K562 (cell line): ENCODE measurements around the gene EPS8. TPM values are rescaled to one million over a fixed set of nuclear protein-coding genes. Genes with fewer than 3 reads are reported as not detected.

Experiments
- ATAC-seq: fragments of 200-7000 bp; cut with Tn5 transposase; 3 replicates; pipeline ENCODE4 v1.9.1; 2020; ENCODE audit warnings: moderate library complexity
- BruUV-seq: library from RNA; stranded (reverse); fragments of 400-500 nt; replicated peaks from 2 replicates; lab custom pipeline; 2021; lab: Mats Ljungman, UMichigan
- CTCF ChIA-PET: fragments of 300-600 bp; formaldehyde crosslinking; extraction: SDS; loops from one replicate; lab custom pipeline; 2021; ENCODE audit warnings: low intra/inter-chr PET ratio; lab: Yijun Ruan, JAX
- POLR2A ChIA-PET: fragments of 300-600, 350-650 bp; sonication (Branson Sonifier 250); formaldehyde crosslinking; extraction: SDS; loops from one replicate; lab custom pipeline; 2021; ENCODE audit warnings: antibody characterized with exemption, inconsistent platforms; lab: Yijun Ruan, JAX
- DNase-seq, 4 experiments: peaks; one replicate each; pipeline versions ENCODE4 v3.0.0 to v3.0.0-alpha.2; 2011 to 2018; ENCODE audit warnings: low spot score in 3 of 4, mixed read lengths in 3 of 4; ENCODE audit errors: extremely low read depth in 1 of 4
- FAIRE-seq: peaks from 2 replicates; lab custom pipeline; 2011; peaks lifted over from hg19 to GRCh38; lab: Jason Lieb, UNC
- H2AFZ ChIP-seq: 2 replicates; pipeline ENCODE4 v1.6.0; 2011; ENCODE audit warnings: low read depth, low read length, control low read depth, inconsistent platforms
- H3K27ac ChIP-seq: fragments of 200-600 bp; 3 replicates; pipeline ENCODE4 v1.8.0; 2011; ENCODE audit warnings: low read depth, mild to moderate bottlenecking, control low read depth, inconsistent platforms, low read length, moderate library complexity, mixed read lengths; ENCODE audit errors: extremely low read depth
- H3K27me3 ChIP-seq, 2 experiments: fragments of 300-600 bp in 1 of 2; 2 replicates in 1 of 2; 3 replicates in 1 of 2; pipeline versions ENCODE4 v1.6.0 to v1.8.0; 2011; ENCODE audit warnings: inconsistent platforms in 2 of 2, low read length in 2 of 2, mild to moderate bottlenecking in 1 of 2, mixed read lengths in 1 of 2, moderate library complexity in 1 of 2; ENCODE audit not compliant: control insufficient read depth in 2 of 2, insufficient read depth in 2 of 2
- H3K36me3 ChIP-seq: fragments of 300-600 bp; 3 replicates; pipeline ENCODE4 v1.8.0; 2011; ENCODE audit warnings: mild to moderate bottlenecking, low read length, inconsistent platforms; ENCODE audit not compliant: control insufficient read depth, insufficient read depth
- H3K4me1 ChIP-seq, 2 experiments: fragments of 200-600 bp in 1 of 2; replicated peaks in 1 of 2; 2 replicates in 1 of 2; 3 replicates in 1 of 2; pipeline versions ENCODE4 v1.5.1 to v1.8.0; 2011; ENCODE audit warnings: inconsistent platforms in 2 of 2, low read length in 2 of 2, mild to moderate bottlenecking in 1 of 2, mixed read lengths in 1 of 2, moderate library complexity in 1 of 2; ENCODE audit not compliant: control insufficient read depth in 2 of 2, insufficient read depth in 2 of 2
- H3K4me2 ChIP-seq: 2 replicates; pipeline ENCODE4 v1.6.1; 2011; ENCODE audit warnings: low read length, control low read depth, inconsistent platforms, mixed read lengths; ENCODE audit not compliant: insufficient read depth
- H3K4me3 ChIP-seq: fragments of 200-600 bp; sonication (generic), shearing (Covaris generic); 2 replicates; pipeline ENCODE4 v1.5.1; 2016; ENCODE audit warnings: control low read depth, inconsistent platforms
- H3K79me2 ChIP-seq: fragments of 200-600 bp; 3 replicates; pipeline ENCODE4 v1.8.0; 2011; ENCODE audit warnings: low read length, inconsistent platforms; ENCODE audit not compliant: control insufficient read depth, insufficient read depth
- H3K9ac ChIP-seq, 2 experiments: 2 replicates each; pipeline versions ENCODE4 v1.6.0 to v1.6.1; 2011; ENCODE audit warnings: low read depth in 2 of 2, low read length in 2 of 2, control low read depth in 1 of 2, inconsistent platforms in 1 of 2, mild to moderate bottlenecking in 1 of 2, mixed read lengths in 1 of 2; ENCODE audit not compliant: insufficient read depth in 1 of 2
- H3K9me1 ChIP-seq: one replicate; pipeline ENCODE4 v1.6.0; 2011; ENCODE audit warnings: inconsistent platforms, mild to moderate bottlenecking, low read length, moderate library complexity; ENCODE audit not compliant: control insufficient read depth, insufficient read depth
- H3K9me3 ChIP-seq: replicated peaks from 2 replicates; pipeline ENCODE4 v1.5.1; 2011; ENCODE audit warnings: low read depth, low read length, inconsistent platforms; ENCODE audit not compliant: control insufficient read depth, insufficient read depth
- H4K20me1 ChIP-seq: replicated peaks from 2 replicates; pipeline ENCODE4 v1.6.1; 2011; ENCODE audit warnings: low read length, inconsistent platforms, mixed read lengths; ENCODE audit not compliant: control insufficient read depth, insufficient read depth
- CSDE1 ChIP-seq, 2 experiments: fragments of 450-650 bp; IDR thresholded peaks; 2 replicates each; pipeline ENCODE4 v1.6.1; 2016; ENCODE audit warnings: mild to moderate bottlenecking in 1 of 2
- FOXK2 ChIP-seq, 2 experiments: fragments of 450-650 bp; IDR thresholded peaks in 1 of 2; conservative IDR thresholded peaks in 1 of 2; 2 replicates each; pipeline ENCODE4 v1.6.1; 2016; ENCODE audit warnings: low read depth in 2 of 2, mild to moderate bottlenecking in 1 of 2
- GATAD2B ChIP-seq: fragments of 450-650 bp; IDR thresholded peaks from 2 replicates; pipeline ENCODE4 v1.6.1; 2017; ENCODE audit warnings: mild to moderate bottlenecking, borderline replicate concordance
- L3MBTL2 ChIP-seq: fragments of 450-650 bp; IDR thresholded peaks from 2 replicates; pipeline ENCODE4 v1.6.1; 2016; ENCODE audit warnings: mild to moderate bottlenecking, moderate library complexity
- PPARD ChIP-seq: fragments of 250-450 bp; sonication (Bioruptor Pico); IDR thresholded peaks from 2 replicates; pipeline ENCODE4 v1.8.0; 2022; ENCODE audit warnings: inconsistent platforms, mild to moderate bottlenecking, moderate library complexity
- PTBP1 ChIP-seq: fragments of 200-400 bp; formaldehyde crosslinking; IDR thresholded peaks from 2 replicates; pipeline ENCODE4 v1.6.1; 2017; ENCODE audit warnings: low read depth, low read length
- RBFOX2 ChIP-seq: fragments of 200-400 bp; formaldehyde crosslinking; IDR thresholded peaks from 2 replicates; pipeline ENCODE4 v1.6.1; 2017; ENCODE audit warnings: low read depth, mild to moderate bottlenecking, low read length, moderate library complexity
- SPI1 ChIP-seq: IDR thresholded peaks from 2 replicates; pipeline ENCODE4 v1.6.1; 2011; ENCODE audit warnings: low read depth, low read length, control low read depth, borderline replicate concordance
- ZNF24 ChIP-seq: fragments of 450-650 bp; IDR thresholded peaks from 2 replicates; pipeline ENCODE4 v1.6.1; 2016
- WGBS: fragments of 100-300 bp; shearing (Covaris generic); methylation state at CpG from one replicate; pipeline ENCODE4 v1.1.6; 2016; ENCODE audit warnings: low coverage, mixed read lengths; ENCODE audit not compliant: insufficient coverage; ENCODE audit errors: missing lambda C conversion rate; 5-methylcytosine and 5-hydroxymethylcytosine counted together
- in situ Hi-C: fragments of 300-500 bp; cut with MboI; formaldehyde crosslinking; loops from 4 replicates; pipeline ENCODE4 v1.15.0; 2018; ENCODE audit warnings: inconsistent platforms, mixed read lengths
- intact Hi-C: fragments of 100-400 bp; cut with micrococcal nuclease; formaldehyde crosslinking; loops from 2 replicates; pipeline ENCODE4 v1.14.2; 2022
- polyA plus RNA-seq, 8 experiments: library from polyadenylated mRNA; depleted of rRNA in 4 of 8; stranded (reverse) in 5 of 8; unstranded in 3 of 8; fragments of >200 nt; fragmentation: Nextera tagmentation in 2 of 8; fragmentation: Illumina TruSeq in 1 of 8; extraction: Ambion mirVana in 2 of 8; extraction: Trizol in 1 of 8; gene quantifications; 2 replicates each; pipeline versions ENCODE4 v1.2.1 to v1.2.3, GENCODE V29; 2011 to 2014; ENCODE audit warnings: inconsistent platforms in 1 of 8, missing spikeins in 1 of 8
- total RNA-seq, 7 experiments: library from RNA; depleted of rRNA in 6 of 7; stranded (reverse); fragments of >200 nt in 6 of 7; fragmentation: Illumina TruSeq in 2 of 7; extraction: Trizol in 2 of 7; gene quantifications; 2 replicates each; pipeline versions ENCODE4 v1.2.1 to v1.2.3, GENCODE V29; 2011 to 2021; ENCODE audit warnings: low replicate concordance in 1 of 7
- TF ChIP-seq, protein P1 (sequence below), 2 experiments: fragments of 450-650 bp; IDR thresholded peaks; 2 replicates each; pipeline ENCODE4 v1.6.1; 2018; ENCODE audit warnings: mild to moderate bottlenecking in 2 of 2, low read depth in 1 of 2; ENCODE audit not compliant: partially characterized antibody in 2 of 2
- TF ChIP-seq, protein P2 (sequence below), 2 experiments: fragments of 450-650 bp in 1 of 2; sonication (generic) in 1 of 2; formaldehyde crosslinking in 1 of 2; IDR thresholded peaks in 1 of 2; conservative IDR thresholded peaks in 1 of 2; 2 replicates each; pipeline versions ENCODE4 v1.6.1 to v1.8.1; 2016 to 2023; ENCODE audit warnings: mild to moderate bottlenecking in 2 of 2, moderate library complexity in 2 of 2, inconsistent platforms in 1 of 2, missing genetic modification reagents in 1 of 2
- TF ChIP-seq, protein P3 (sequence below): fragments of 450-650 bp; IDR thresholded peaks from 2 replicates; pipeline ENCODE4 v1.7.0; 2016; ENCODE audit warnings: borderline replicate concordance
- TF ChIP-seq, protein P4 (sequence below): sonication (generic); formaldehyde crosslinking; IDR thresholded peaks from 2 replicates; pipeline ENCODE4 v1.9.0; 2022; ENCODE audit warnings: mild to moderate bottlenecking, missing genetic modification reagents
- TF ChIP-seq, protein P5 (sequence below): fragments of 250-450 bp; sonication (Bioruptor Pico); IDR thresholded peaks from 2 replicates; pipeline ENCODE4 v1.4.0; 2020; ENCODE audit warnings: mild to moderate bottlenecking, moderate library complexity

EPS8 gene
- total and polyA plus RNA-seq, 9 of the 15 experiments (the other 6 are each of a cell fraction or from before 2014, with no cell fraction given) = 0.10 to 1.9 (median 0.33) TPM

DNA sequence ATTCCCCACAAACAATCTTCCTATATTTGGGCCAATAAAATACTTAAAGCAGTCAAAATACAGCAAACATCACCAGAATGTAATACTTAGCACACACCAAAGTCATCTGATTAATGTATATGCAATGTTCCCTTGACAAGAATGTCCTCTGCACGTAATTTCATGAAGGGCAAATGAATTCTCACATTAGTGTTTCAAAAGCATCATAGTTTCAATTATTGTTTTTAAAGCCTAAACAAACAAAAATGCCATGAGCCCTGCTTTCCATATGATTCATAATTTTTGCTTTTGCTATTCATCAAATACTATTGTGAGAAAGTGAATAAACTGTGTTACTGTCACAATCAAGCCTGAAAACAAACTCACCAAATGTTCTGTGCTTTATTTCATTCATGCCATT lies 156.0 kb downstream of the EPS8 start:
- H3K4me2 ChIP-seq = no peak overlapping the region
- no peaks in the 10 kb centered on the region for H3K4me1 ChIP-seq
- ATAC-seq (no peak), DNase-seq (no peak), FAIRE-seq (no peak)
- H3K79me2 ChIP-seq = no peaks in the 10 kb centered on the region
- no peaks in the 10 kb centered on the region for H4K20me1 ChIP-seq
- POLR2A ChIA-PET = no interaction called here
- H3K27me3 ChIP-seq = no peaks in the 10 kb centered on the region
- CTCF ChIA-PET = no interaction called here
- H3K9me1 ChIP-seq = no peaks in the 10 kb centered on the region
- intact Hi-C loops (no loop called here), in situ Hi-C loops (no loop called here)
- H3K9me3 ChIP-seq = no peaks in the 10 kb centered on the region
- H3K4me3 ChIP-seq = no peak overlapping the region
- no TSS peak for BruUV-seq
- no peak overlapping the region for H3K27ac ChIP-seq
- 6% methylated on average over 1 of the region's 1 CpG for WGBS
- TF ChIP-seq RBFOX2 = no peak
- no peak for TF ChIP-seq FOXK2 (conservative IDR thresholded peaks at IDR 0.05 in 1 of 2, IDR thresholded peaks at IDR 0.05 in 1 of 2; ENCODE audit: low read depth in 2 of 2)
- TF ChIP-seq, protein P1, sequence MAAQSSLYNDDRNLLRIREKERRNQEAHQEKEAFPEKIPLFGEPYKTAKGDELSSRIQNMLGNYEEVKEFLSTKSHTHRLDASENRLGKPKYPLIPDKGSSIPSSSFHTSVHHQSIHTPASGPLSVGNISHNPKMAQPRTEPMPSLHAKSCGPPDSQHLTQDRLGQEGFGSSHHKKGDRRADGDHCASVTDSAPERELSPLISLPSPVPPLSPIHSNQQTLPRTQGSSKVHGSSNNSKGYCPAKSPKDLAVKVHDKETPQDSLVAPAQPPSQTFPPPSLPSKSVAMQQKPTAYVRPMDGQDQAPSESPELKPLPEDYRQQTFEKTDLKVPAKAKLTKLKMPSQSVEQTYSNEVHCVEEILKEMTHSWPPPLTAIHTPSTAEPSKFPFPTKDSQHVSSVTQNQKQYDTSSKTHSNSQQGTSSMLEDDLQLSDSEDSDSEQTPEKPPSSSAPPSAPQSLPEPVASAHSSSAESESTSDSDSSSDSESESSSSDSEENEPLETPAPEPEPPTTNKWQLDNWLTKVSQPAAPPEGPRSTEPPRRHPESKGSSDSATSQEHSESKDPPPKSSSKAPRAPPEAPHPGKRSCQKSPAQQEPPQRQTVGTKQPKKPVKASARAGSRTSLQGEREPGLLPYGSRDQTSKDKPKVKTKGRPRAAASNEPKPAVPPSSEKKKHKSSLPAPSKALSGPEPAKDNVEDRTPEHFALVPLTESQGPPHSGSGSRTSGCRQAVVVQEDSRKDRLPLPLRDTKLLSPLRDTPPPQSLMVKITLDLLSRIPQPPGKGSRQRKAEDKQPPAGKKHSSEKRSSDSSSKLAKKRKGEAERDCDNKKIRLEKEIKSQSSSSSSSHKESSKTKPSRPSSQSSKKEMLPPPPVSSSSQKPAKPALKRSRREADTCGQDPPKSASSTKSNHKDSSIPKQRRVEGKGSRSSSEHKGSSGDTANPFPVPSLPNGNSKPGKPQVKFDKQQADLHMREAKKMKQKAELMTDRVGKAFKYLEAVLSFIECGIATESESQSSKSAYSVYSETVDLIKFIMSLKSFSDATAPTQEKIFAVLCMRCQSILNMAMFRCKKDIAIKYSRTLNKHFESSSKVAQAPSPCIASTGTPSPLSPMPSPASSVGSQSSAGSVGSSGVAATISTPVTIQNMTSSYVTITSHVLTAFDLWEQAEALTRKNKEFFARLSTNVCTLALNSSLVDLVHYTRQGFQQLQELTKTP (IDR thresholded peaks at IDR 0.05; ENCODE audit: low read depth in 1 of 2, partially characterized antibody in 2 of 2) = no peak
- no peak for TF ChIP-seq PTBP1
- no peak for TF ChIP-seq GATAD2B
- TF ChIP-seq ZNF24 = no peak
- TF ChIP-seq, protein P2, sequence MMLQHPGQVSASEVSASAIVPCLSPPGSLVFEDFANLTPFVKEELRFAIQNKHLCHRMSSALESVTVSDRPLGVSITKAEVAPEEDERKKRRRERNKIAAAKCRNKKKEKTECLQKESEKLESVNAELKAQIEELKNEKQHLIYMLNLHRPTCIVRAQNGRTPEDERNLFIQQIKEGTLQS (IDR thresholded peaks at IDR 0.05) = no peak
- TF ChIP-seq, protein P2 (CRISPR knock-in tag; conservative IDR thresholded peaks at IDR 0.05) = no peak
- no peak for TF ChIP-seq L3MBTL2
- TF ChIP-seq, protein P3, sequence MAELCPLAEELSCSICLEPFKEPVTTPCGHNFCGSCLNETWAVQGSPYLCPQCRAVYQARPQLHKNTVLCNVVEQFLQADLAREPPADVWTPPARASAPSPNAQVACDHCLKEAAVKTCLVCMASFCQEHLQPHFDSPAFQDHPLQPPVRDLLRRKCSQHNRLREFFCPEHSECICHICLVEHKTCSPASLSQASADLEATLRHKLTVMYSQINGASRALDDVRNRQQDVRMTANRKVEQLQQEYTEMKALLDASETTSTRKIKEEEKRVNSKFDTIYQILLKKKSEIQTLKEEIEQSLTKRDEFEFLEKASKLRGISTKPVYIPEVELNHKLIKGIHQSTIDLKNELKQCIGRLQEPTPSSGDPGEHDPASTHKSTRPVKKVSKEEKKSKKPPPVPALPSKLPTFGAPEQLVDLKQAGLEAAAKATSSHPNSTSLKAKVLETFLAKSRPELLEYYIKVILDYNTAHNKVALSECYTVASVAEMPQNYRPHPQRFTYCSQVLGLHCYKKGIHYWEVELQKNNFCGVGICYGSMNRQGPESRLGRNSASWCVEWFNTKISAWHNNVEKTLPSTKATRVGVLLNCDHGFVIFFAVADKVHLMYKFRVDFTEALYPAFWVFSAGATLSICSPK = no peak
- TF ChIP-seq, protein P4, sequence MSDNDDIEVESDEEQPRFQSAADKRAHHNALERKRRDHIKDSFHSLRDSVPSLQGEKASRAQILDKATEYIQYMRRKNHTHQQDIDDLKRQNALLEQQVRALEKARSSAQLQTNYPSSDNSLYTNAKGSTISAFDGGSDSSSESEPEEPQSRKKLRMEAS = no peak
- TF ChIP-seq, protein P5, sequence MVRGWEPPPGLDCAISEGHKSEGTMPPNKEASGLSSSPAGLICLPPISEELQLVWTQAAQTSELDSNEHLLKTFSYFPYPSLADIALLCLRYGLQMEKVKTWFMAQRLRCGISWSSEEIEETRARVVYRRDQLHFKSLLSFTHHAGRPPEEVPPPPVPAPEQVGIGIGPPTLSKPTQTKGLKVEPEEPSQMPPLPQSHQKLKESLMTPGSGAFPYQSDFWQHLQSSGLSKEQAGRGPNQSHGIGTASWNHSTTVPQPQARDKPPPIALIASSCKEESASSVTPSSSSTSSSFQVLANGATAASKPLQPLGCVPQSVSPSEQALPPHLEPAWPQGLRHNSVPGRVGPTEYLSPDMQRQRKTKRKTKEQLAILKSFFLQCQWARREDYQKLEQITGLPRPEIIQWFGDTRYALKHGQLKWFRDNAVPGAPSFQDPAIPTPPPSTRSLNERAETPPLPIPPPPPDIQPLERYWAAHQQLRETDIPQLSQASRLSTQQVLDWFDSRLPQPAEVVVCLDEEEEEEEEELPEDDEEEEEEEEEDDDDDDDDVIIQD (CRISPR knock-in tag) = no peak
- no peak for TF ChIP-seq PPARD (CRISPR knock-in tag)
- TF ChIP-seq SPI1 = no peak
- TF ChIP-seq CSDE1 (IDR thresholded peaks at IDR 0.05) = no peak
- no peak overlapping the region for H3K9ac ChIP-seq
- H2AFZ ChIP-seq = no peak overlapping the region
- no peaks in the 10 kb centered on the region for H3K36me3 ChIP-seq
